A673 (cell line): ENCODE measurements around the gene CCNY. TPM values are rescaled to one million over a fixed set of nuclear protein-coding genes. Genes with fewer than 3 reads are reported as not detected.
"Not testable (repeated sequence)": the region's sequence is repeated elsewhere in the genome, so short reads cannot be mapped to it uniquely, and the experiment has no call there.

Experiments
- BruUV-seq: library from RNA; stranded (reverse); fragments of 400-500 nt; replicated peaks from 2 replicates; lab custom pipeline; 2021; lab: Mats Ljungman, UMichigan
- CTCF ChIA-PET: fragments of 300-600 bp; sonication (Branson Sonifier 250); formaldehyde crosslinking; loops from one replicate; lab custom pipeline; 2022; ENCODE audit warnings: antibody characterized with exemption; lab: Charles Lee
- POLR2A ChIA-PET: fragments of 300-600 bp; sonication (Branson Sonifier 250); formaldehyde crosslinking; loops from one replicate; lab custom pipeline; 2022; ENCODE audit warnings: antibody characterized with exemption; ENCODE audit not compliant: low non-redundant PET; lab: Charles Lee
- DNase-seq: peaks from one replicate; pipeline ENCODE4 v3.0.0-alpha.2; 2015; ENCODE audit warnings: low spot score
- H3K27ac ChIP-seq: fragments of 200-600 bp; sonication (generic); 2 replicates; pipeline ENCODE4 v1.5.1; 2016; ENCODE audit warnings: mixed run types, low read depth, mild to moderate bottlenecking, mixed read lengths, antibody characterized with exemption, low read length; ENCODE audit not compliant: poor library complexity, severe bottlenecking
- H3K27me3 ChIP-seq: fragments of 200-600 bp; sonication (generic); replicated peaks from 2 replicates; pipeline ENCODE4 v1.6.1; 2017; ENCODE audit warnings: mixed run types, low read depth, mild to moderate bottlenecking, mixed read lengths, antibody characterized with exemption, low read length; ENCODE audit not compliant: insufficient read depth, poor library complexity
- H3K36me3 ChIP-seq: fragments of 200-600 bp; sonication (generic); 2 replicates; pipeline ENCODE4 v1.6.1; 2016; ENCODE audit warnings: mixed run types, mild to moderate bottlenecking, mixed read lengths, antibody characterized with exemption, low read length; ENCODE audit not compliant: insufficient read depth, poor library complexity, severe bottlenecking
- H3K4me1 ChIP-seq: fragments of 200-600 bp; sonication (generic); 2 replicates; pipeline ENCODE4 v1.6.1; 2017; ENCODE audit warnings: mixed run types, mild to moderate bottlenecking, mixed read lengths, antibody characterized with exemption, low read length; ENCODE audit not compliant: insufficient read depth, poor library complexity, severe bottlenecking
- H3K4me3 ChIP-seq: fragments of 200-600 bp; sonication (generic); 2 replicates; pipeline ENCODE4 v1.5.1; 2016; ENCODE audit warnings: low read depth, mixed run types, mild to moderate bottlenecking, mixed read lengths, low read length; ENCODE audit not compliant: poor library complexity, severe bottlenecking
- H3K9me3 ChIP-seq: fragments of 200-600 bp; sonication (generic); 2 replicates; pipeline ENCODE4 v1.6.1; 2016; ENCODE audit warnings: mixed run types, low read depth, mild to moderate bottlenecking, mixed read lengths, antibody characterized with exemption, low read length; ENCODE audit not compliant: poor library complexity, severe bottlenecking
- EZH2 ChIP-seq: fragments of 200-600 bp; sonication (generic); IDR thresholded peaks from 2 replicates; pipeline ENCODE4 v1.6.1; 2017; ENCODE audit warnings: borderline replicate concordance, low read depth, mild to moderate bottlenecking, mixed read lengths, antibody characterized with exemption, low read length; ENCODE audit not compliant: poor library complexity, severe bottlenecking
- intact Hi-C: fragments of 100-400 bp; cut with micrococcal nuclease; formaldehyde crosslinking; loops from one replicate; pipeline ENCODE4 v1.10.0; 2022; ENCODE audit not compliant: unreplicated experiment
- total RNA-seq: library from RNA; stranded (reverse); gene quantifications from 2 replicates; pipeline ENCODE4 v1.2.3, GENCODE V29; 2021
- TF ChIP-seq, protein P1 (sequence below): fragments of 300-800, 200-600 bp; sonication (generic); conservative IDR thresholded peaks from 2 replicates; pipeline ENCODE4 v1.5.1; 2017; ENCODE audit warnings: low read depth, mild to moderate bottlenecking, antibody characterized with exemption, low read length, moderate library complexity, mixed read lengths

CCNY gene
- total RNA-seq, 1 experiment from 2014 or later, result 84.8 TPM

DNA sequence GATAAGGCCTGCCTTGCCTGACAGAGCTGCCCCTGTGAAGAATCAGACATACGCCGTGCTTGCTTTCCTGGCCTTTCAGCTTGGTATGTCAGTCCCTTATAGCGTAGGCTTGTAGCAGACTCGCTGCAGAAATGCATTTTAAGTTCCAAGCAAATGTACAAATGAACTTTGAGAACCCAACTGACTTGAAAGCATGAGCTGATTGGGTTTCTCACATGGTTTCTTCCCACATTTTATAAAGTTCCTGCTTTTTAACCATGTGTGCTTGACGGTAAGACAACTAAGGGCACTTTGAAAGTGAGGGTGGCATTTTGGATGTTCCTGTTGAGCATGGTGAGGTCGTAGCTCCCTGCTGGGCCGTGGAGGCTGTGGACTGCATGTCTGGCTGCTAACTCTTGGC lies 62.6 kb downstream of the CCNY start:
- ChIA-PET POLR2A (no interaction called here), CTCF (no interaction called here)
- intact Hi-C loops, result no loop called here
- BruUV-seq, result no TSS peak
- TF ChIP-seq, protein P1, sequence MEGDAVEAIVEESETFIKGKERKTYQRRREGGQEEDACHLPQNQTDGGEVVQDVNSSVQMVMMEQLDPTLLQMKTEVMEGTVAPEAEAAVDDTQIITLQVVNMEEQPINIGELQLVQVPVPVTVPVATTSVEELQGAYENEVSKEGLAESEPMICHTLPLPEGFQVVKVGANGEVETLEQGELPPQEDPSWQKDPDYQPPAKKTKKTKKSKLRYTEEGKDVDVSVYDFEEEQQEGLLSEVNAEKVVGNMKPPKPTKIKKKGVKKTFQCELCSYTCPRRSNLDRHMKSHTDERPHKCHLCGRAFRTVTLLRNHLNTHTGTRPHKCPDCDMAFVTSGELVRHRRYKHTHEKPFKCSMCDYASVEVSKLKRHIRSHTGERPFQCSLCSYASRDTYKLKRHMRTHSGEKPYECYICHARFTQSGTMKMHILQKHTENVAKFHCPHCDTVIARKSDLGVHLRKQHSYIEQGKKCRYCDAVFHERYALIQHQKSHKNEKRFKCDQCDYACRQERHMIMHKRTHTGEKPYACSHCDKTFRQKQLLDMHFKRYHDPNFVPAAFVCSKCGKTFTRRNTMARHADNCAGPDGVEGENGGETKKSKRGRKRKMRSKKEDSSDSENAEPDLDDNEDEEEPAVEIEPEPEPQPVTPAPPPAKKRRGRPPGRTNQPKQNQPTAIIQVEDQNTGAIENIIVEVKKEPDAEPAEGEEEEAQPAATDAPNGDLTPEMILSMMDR, result no peak
- no peak for TF ChIP-seq EZH2
- no peaks in the 10 kb centered on the region for H3K27me3 ChIP-seq
- no peaks in the 10 kb centered on the region for H3K9me3 ChIP-seq
- H3K36me3 ChIP-seq, result no peaks in the 10 kb centered on the region
- H3K4me1 ChIP-seq, result peaks cover 67% of the 10 kb centered on the region
- no peak overlapping the region for H3K27ac ChIP-seq
- no peak for DNase-seq
- no peak overlapping the region for H3K4me3 ChIP-seq

DNA sequence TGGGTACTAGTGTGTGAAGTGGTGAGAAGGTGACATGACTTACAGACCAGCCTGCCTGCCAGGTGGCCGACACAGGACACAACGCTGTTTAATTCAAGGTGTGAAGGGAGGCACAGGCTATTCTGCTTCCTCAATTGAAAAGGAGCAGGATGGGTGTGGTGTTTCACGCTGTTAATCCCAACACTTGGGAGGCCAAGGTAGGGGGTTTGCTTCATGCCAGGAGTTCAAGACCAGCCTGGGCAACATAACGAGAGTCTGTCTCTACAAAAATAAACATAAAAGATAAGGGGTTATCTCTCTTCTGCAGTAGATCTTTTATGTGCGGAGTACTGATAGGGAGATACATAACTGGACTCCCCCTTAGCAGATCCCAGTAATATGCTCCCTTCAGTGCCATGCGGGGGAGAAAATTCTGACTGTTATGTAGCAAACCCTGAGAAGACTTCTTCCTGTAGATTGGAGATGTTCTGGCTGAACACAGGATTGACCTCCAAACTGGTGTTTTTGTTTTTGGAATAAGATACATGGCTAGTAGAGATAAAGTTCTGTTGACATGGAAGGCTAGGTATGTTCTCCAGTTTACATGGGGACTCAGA lies 63.2 kb downstream of the CCNY start:
- TF ChIP-seq, protein P1, result no peak
- TF ChIP-seq EZH2, result no peak
- Histone ChIP-seq H3K4me3 (no peak overlapping the region), H3K4me1 (peaks cover 60% of the 10 kb centered on the region), H3K9me3 (no peaks in the 10 kb centered on the region), H3K36me3 (no peaks in the 10 kb centered on the region), H3K27ac (no peak overlapping the region), H3K27me3 (no peaks in the 10 kb centered on the region)
- CTCF ChIA-PET, result no interaction called here
- POLR2A ChIA-PET, result no interaction called here
- DNase-seq, result no peak
- intact Hi-C loops, result loop anchor here (2.0 kb wide), 1 partner anchor 21 kb away; no protein-coding TSS in a partner anchor
- no TSS peak for BruUV-seq

DNA sequence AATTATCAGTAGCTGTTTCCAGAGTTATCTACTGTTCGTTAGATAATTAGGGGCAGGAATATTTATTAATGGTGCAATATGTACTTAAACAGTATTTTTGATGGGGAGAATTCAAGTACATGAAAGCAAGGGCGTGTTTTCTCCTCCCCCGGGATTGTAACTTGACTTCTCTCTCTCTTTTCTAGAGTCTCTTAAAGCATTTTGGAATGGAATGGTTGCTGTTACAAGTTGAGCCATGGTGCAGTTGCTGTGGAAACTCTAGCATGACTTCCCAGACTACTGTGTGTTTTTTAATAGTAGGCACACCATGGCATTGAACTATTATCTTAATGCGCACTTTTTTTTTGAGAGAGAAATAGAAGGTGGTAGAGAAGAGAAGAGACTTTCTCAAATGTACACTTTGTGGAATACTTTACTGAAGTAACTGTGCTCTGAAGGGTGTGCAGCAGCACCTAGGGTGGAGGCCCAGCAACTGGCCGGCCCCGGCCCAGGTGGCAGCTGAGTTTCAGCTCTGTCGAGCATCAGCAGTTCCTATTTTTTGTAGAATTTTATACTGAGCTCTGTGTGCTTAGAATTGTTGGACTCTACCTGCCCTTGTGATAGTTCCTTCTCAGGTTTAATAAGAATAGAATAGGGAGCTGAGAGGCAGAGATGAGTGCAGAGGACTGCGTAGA lies 64.4 kb downstream of the CCNY start:
- Histone ChIP-seq H3K36me3 (no peaks in the 10 kb centered on the region), H3K4me3 (no peak overlapping the region), H3K27ac (no peak overlapping the region), H3K9me3 (no peaks in the 10 kb centered on the region), H3K4me1 (peaks cover 54% of the 10 kb centered on the region), H3K27me3 (no peaks in the 10 kb centered on the region)
- POLR2A ChIA-PET, result no interaction called here
- DNase-seq, result no peak
- BruUV-seq, result no TSS peak
- TF ChIP-seq EZH2, result no peak
- TF ChIP-seq, protein P1, result no peak
- intact Hi-C loops, result loop anchor here (2.0 kb wide), 1 partner anchor 20 kb away; no protein-coding TSS in a partner anchor
- CTCF ChIA-PET, result interaction anchor here (0.6 kb wide), 1 partner anchor 69 kb away, joined by 4 read pairs; no protein-coding TSS in a partner anchor

DNA sequence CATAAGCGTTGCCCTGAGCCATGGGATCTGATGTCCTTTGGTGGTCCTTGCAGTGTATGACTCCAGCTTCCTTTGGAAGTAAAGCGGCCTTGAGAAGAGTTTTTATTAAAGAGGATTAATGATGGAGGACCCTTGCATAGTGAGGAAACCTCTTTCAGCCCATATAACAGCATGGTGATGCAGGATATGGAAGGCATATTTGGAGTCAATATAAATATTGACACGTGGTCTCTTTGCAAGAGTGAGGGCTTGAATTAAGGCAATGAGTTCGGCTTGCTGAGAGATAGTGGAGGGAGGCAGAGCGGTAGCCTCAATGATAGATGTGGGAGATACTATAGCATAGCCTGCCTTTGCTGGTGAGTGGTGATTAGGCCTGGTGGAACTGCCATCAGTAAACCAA lies 67.2 kb downstream of the CCNY start:
- intact Hi-C loops, BruUV-seq, DNase-seq, H3K9me3 ChIP-seq, CTCF ChIA-PET, POLR2A ChIA-PET, H3K27ac ChIP-seq, H3K4me3 ChIP-seq, H3K36me3 ChIP-seq, H3K27me3 ChIP-seq: not testable (repeated sequence)
- peaks cover 30% of the 10 kb centered on the region for H3K4me1 ChIP-seq

DNA sequence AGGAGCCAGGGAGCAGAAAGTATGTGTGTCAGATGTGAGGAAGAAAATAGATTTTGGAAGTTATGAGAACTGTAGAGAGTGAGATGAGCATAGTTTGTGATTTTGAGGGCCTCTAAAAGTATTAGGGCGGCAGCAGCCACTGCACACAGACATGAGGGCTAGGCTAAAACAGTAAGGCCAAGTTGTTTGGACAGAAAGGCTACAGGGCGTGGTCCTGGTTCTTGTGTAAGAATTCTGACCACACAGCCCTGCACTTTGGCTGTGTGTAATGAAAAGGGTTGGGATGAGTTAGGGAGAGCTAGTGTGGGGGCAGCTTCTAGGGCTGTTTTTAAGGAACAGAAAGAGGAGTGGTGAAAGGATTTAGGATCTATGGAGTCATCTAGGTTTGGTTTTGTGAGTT lies 67.8 kb downstream of the CCNY start:
- H3K9me3 ChIP-seq, POLR2A ChIA-PET, H3K36me3 ChIP-seq, BruUV-seq, H3K27me3 ChIP-seq, DNase-seq, H3K27ac ChIP-seq, CTCF ChIA-PET, H3K4me3 ChIP-seq, intact Hi-C loops: not testable (repeated sequence)
- peaks cover 30% of the 10 kb centered on the region for H3K4me1 ChIP-seq
